Thyroid gland (tissue), 4 donors: Measurements from ENCODE around the gene HJV. TPM values are rescaled to one million over a fixed set of nuclear protein-coding genes. Genes with fewer than 3 reads are reported as not detected.

Experiments
- DNase-seq, 2 donors: peaks; one replicate each; pipeline ENCODE4 v3.0.0-alpha.2; 2019
- H3K27ac ChIP-seq, 3 donors: fragments of 200-600 bp; sonication (generic); 1 replicate in 2 of 3; 2 replicates in 1 of 3; pipeline ENCODE4 v1.5.1; 2016 to 2019; ENCODE audit warnings: mild to moderate bottlenecking in 1 of 3, moderate library complexity in 1 of 3
- H3K27me3 ChIP-seq: fragments of 200-600 bp; sonication (generic); one replicate; pipeline ENCODE4 v1.5.1; 2019
- H3K36me3 ChIP-seq, 2 donors: fragments of 200-600 bp; sonication (generic); one replicate each; pipeline ENCODE4 v1.5.1; 2016 to 2019
- H3K4me1 ChIP-seq, 2 donors: fragments of 200-600 bp; sonication (generic); one replicate each; pipeline ENCODE4 v1.5.1; 2017 to 2019
- H3K4me3 ChIP-seq, 3 donors: fragments of 200-600 bp; sonication (generic); replicated peaks in 1 of 3; 1 replicate in 2 of 3; 2 replicates in 1 of 3; pipeline ENCODE4 v1.5.1; 2016; ENCODE audit warnings: mild to moderate bottlenecking in 1 of 3
- H3K9me3 ChIP-seq: fragments of 200-600 bp; sonication (generic); one replicate; pipeline ENCODE4 v1.5.1; 2017
- CTCF ChIP-seq, 6 experiments: fragments of 200-600 bp in 3 of 6; fragments of 450-650 bp in 3 of 6; sonication (generic) in 3 of 6; IDR thresholded peaks; one replicate each; pipeline ENCODE4 v1.5.1; 2016 to 2019; ENCODE audit warnings: antibody characterized with exemption in 6 of 6, mild to moderate bottlenecking in 2 of 6, inconsistent platforms in 1 of 6, moderate library complexity in 1 of 6
- POLR2A ChIP-seq, 2 donors: fragments of 450-650 bp; IDR thresholded peaks; one replicate each; pipeline ENCODE4 v1.6.1; 2017; ENCODE audit warnings: antibody characterized with exemption in 2 of 2, mild to moderate bottlenecking in 2 of 2, moderate library complexity in 1 of 2
- WGBS, 2 donors: methylation state at CpG; one replicate each; pipeline ENCODE4 v1.1.5; 2017; 5-methylcytosine and 5-hydroxymethylcytosine counted together
- intact Hi-C: fragments of 100-400 bp; cut with DNase I; formaldehyde crosslinking; loops from one replicate; pipeline ENCODE4 v1.15.1; 2023
- total RNA-seq, 4 donors: library from RNA; depleted of rRNA; stranded (reverse); fragments of >200 nt; gene quantifications; one replicate each; pipeline ENCODE4 v1.2.3, GENCODE V29; 2016

The HJV gene
- total RNA-seq, 4 donors from 2014 or later = not detected

DNA sequence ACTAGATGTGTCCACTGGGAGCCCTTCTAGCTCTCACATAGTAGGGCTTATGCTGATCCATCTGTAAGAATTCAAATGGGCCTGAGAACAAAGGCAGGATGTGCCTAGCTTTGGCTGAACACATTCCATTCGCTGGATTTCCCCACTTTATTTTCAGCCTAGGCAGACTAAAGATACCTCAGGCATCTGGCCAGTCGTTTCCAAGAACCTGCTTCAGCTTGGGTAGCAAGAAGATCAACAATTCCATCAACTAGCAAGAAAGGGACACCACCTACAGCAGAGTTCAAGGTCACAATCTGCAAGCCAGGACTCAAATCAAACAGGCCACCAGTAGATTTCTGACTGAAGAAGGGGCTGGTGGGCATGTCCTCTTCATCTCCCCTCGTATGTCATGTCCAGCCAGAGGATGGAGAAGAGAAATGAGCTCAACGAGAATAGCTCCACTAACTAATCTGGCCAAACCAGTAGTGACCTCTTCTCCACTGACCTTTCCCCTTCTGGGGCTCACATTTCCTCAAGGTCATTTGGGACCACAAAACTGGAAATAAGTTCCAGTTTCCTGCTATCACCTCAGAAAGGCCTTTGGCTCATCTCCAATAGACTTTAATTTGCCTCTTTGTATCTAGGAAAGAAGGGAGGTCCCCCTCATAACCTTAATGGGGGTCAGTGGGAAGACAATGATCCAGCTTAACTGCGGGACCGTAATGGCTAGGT lies 39.4 kb downstream of the HJV start:
- no peaks in the 10 kb centered on the region for H3K27me3 ChIP-seq

GRCh38 chr1:145980457-145980994 lies 41.0 kb downstream of the HJV start:
- intact Hi-C loops = no loop called here
- H3K36me3 ChIP-seq = no peaks in the 10 kb centered on the region
- H3K27me3 ChIP-seq = no peaks in the 10 kb centered on the region
- TF ChIP-seq CTCF (IDR thresholded peaks at IDR 0.05) = no peak
- no peak for TF ChIP-seq POLR2A (IDR thresholded peaks at IDR 0.05)
- peaks cover 66 to 82% of the 10 kb centered on the region in 2 donors for H3K4me1 ChIP-seq
- peak in 1 of 2 donors; percentile 27 for DNase-seq
- H3K9me3 ChIP-seq = no peaks in the 10 kb centered on the region
- H3K4me3 ChIP-seq = no peak overlapping the region
- WGBS, 2 donors = 65 to 95% methylated on average over 1 of the region's 1 CpG
- peak overlapping the region; percentile 91 to 98 (median 96) for H3K27ac ChIP-seq

More for the DNA sequence above, 39.4 kb downstream of the HJV start:
- peaks cover 66 to 91% of the 10 kb centered on the region in 2 donors for H3K4me1 ChIP-seq
- 70 to 74% methylated on average over 6 of the region's 6 CpGs for whole genome bisulfite sequencing, 2 donors
- intact Hi-C loops = no loop called here
- H3K27ac ChIP-seq = peak overlapping the region; percentile 91 to 98 (median 96)
- H3K36me3 ChIP-seq = no peaks in the 10 kb centered on the region
- no peaks in the 10 kb centered on the region for H3K9me3 ChIP-seq
- no peak overlapping the region for H3K4me3 ChIP-seq
- TF ChIP-seq CTCF (IDR thresholded peaks at IDR 0.05) = no peak
- no peak for TF ChIP-seq POLR2A (IDR thresholded peaks at IDR 0.05)
- peak in 1 of 2 donors; percentile 7 for DNase-seq

DNA sequence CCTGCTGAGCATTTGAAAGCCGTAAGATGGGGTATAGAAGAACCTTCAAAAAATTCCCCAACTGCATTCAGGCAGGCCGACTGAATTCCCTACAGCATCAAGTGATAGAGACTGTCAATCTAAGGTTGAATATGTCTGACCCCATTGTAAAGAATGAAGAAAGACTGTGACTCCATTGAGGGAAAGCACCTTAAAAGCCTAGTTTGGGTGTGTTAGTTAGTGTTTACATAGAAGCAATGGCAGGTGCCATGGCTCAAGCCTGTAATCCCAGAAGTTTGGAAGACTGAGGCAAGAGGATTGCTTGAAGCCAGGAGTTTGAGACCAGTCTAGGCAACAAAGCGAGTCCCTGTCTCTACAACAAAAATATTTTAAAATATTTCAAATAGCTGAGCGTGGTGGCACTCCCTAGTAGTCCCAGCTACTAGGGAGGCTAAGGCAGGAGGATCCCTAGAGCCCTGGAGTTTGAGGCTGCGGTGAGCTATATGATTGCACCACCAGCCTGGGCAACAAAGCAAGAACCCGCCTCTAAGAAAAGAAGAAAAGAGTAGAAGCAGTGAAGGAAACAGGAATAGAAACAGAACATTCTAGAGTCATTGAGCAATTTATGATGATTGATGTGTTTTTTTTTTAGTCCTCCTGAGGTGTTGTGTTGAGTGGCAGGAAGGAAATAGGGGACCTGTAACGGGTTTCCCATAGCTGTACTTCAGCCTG lies 41.6 kb downstream of the HJV start:
- intact Hi-C loops = no loop called here
- peaks cover 59 to 76% of the 10 kb centered on the region in 2 donors for H3K4me1 ChIP-seq
- H3K9me3 ChIP-seq = no peaks in the 10 kb centered on the region
- peak overlapping the region; percentile 91 to 98 (median 96) for H3K27ac ChIP-seq
- DNase-seq = no peak
- no peaks in the 10 kb centered on the region for H3K36me3 ChIP-seq
- TF ChIP-seq POLR2A (IDR thresholded peaks at IDR 0.05) = no peak
- TF ChIP-seq CTCF (IDR thresholded peaks at IDR 0.05) = no peak
- H3K4me3 ChIP-seq = peak overlapping the region in 1 of 3 donors; percentile 14
- H3K27me3 ChIP-seq = no peaks in the 10 kb centered on the region
- WGBS, 2 donors = 53% methylated on average over 7 of the region's 7 CpGs

- peaks cover 58 to 68% of the 10 kb centered on the region in 2 donors for H3K4me1 ChIP-seq
- 15 to 20% methylated on average over 9 of the region's 9 CpGs for WGBS, 2 donors
- no peaks in the 10 kb centered on the region for H3K27me3 ChIP-seq
- peak overlapping the region in 1 of 3 donors; percentile 18 for H3K4me3 ChIP-seq
- intact Hi-C loops = no loop called here
- H3K9me3 ChIP-seq = no peaks in the 10 kb centered on the region
- peak; percentile 96 for DNase-seq
- TF ChIP-seq CTCF (IDR thresholded peaks at IDR 0.05) (peak in 1 of 6 experiments; percentile 10), POLR2A (IDR thresholded peaks at IDR 0.05) (peak; percentile 45 to 95)
- peak overlapping the region; percentile 91 to 98 (median 96) for H3K27ac ChIP-seq
- no peaks in the 10 kb centered on the region for H3K36me3 ChIP-seq
These were observed 42.4 kb downstream of the HJV start for GRCh38 chr1:145978854-145979745.
